GM19043 (cell line): Measurements from ENCODE around the gene FAU.
A peak's percentile ranks its signal among the peaks of the same experiment; 100 is the strongest.
"Not testable (repeated sequence)": the region's sequence is repeated elsewhere in the genome, so short reads cannot be mapped to it uniquely, and the experiment has no call there.

Source experiments
- ATAC-seq: cut with Tn5 transposase; IDR thresholded peaks from one replicate; pipeline ENCODE4 v1.9.1; 2021; ENCODE audit warnings: low read depth; ENCODE audit not compliant: unreplicated experiment

FAU gene

GRCh38 chr11:65124480-65125196 lies 2.7 kb upstream of the FAU start:
- no peak for ATAC-seq

- ATAC-seq: no peak
Observed at GRCh38 chr11:65121447-65121864, 478 bp downstream of the FAU start.

- no peak for ATAC-seq
Observed at GRCh38 chr11:65120831-65121230, 1.1 kb downstream of the FAU start.

- no peak for ATAC-seq
Observed at GRCh38 chr11:65119670-65119995, 2.3 kb downstream of the FAU start.

DNA sequence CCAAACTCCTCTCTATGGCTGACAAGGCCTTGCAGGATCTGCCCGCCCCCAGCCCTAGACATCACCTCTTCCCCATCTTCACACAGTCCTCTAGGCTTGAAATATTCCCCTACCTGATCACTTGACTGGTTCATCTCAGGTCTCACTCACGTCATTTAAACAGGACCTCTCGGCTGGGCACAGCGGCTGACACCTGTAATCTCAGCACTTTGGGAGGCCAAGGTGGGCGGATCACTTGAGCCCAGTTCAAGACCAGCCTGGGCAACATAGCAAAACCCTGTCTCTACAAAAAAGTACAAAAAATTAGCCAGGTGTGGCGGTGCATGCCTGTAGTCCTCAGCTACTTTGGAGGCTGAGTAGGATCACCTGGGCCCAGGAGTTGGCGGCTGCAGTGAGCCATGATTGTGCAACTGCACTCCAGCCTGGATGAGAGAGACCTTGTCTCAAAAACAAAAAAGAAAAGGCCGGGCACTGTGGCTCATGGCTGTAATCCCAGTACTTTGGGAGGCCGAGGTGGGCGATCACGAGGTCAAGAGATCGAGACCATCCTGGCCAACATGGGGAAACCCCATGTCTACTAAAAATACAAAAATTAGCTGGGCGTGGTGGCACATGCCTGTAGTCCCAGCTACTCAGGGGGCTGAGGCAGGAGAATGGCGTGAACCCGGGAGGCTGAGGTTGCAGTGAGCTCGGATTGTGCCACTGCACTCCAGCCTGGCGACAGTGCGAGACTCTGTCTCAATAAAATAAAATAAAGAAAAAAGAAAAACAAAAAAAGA lies 2.9 kb downstream of the FAU start:
- ATAC-seq: not testable (repeated sequence)

DNA sequence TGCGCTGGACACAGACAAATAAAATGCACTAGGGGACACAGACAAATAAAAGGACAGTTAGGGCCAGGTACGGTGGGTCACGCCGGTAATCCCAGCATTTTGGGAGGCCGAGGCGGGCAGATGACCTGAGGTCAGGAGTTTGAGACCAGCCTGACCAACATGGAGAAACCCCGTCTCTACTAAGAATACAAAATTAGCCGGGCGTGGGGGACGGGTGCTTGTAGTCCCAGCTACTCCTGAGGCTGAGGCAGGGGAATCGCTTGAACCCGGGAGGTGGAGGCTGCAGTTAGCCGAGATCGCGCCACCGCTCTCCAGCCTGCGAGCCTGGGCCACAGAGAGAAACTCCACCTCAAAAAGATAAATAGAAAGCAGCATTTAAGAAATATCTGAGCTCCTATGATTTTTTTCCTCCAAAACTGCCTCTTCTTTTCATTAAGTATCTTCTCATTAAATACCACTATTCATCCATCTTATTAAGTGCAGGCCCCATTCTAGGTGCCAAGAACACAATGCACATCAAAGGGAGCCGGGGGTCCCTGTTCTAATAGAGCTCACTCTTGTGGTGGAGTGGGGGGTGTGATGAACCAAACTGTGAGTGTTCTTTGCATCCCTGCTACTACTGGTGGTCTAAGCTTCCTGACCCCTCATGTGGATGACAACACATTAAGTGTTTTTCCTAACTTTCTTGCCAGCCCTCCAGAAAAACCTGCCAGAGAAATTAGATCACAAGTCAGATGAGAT lies 3.7 kb downstream of the FAU start:
- ATAC-seq: no peak

DNA sequence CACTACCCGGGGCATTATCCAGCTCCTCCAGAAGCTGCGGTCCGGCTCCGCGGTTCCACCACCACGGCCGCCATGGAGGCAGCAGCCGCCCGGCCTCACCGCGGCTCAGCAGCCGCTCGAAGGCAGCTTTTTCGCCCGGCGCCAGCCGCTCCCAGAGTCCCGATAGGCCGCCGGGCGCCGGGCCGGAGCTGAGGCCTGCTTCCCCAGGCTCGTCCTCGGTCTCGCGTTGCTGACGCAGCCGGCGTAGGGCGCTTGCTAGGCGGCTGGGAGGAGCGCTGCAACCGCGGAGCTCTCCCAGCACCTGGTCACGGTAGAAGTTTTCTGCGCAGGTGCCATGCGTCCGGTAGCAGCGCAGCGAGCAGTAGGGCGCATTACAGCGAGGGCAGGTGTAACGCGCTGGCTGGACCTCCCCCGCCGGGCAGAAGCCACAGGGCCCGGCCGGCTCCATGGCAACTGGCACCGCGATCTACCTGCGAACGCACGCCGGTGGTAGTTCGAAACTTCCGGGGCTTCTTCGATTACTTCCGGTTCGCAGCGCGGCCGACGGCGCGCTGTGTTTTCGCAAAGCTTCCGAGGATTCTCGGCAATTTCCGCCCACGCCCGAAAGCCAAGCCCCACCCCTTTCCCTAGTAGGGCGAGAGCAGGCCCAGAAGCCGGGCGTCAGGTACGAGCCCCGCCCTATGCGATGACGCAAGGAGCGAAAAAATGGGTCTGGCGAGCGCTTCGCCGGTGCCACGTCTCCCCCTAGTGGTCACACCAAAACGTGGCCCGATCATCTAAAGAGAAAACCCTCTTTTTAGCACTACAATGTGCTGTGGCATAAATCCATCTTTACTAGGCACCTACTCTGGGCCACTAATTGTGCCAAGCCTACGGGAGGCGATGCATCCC lies 4.5 kb downstream of the FAU start, which contains the start of gene ZNHIT2:
Gene ZNHIT2, minus strand, starts transcription at position 496 of the 891 bp plus-strand sequence. Its CDS starts 48 bp downstream, at position 448.
- ATAC-seq: peak; percentile 62

- ATAC-seq: no peak
Observed at GRCh38 chr11:65116370-65117205, 5.3 kb downstream of the FAU start.

GRCh38 chr11:65115361-65116082 lies 6.4 kb downstream of the FAU start:
- no peak for ATAC-seq

GRCh38 chr11:65114538-65115171 lies 7.3 kb downstream of the FAU start:
- ATAC-seq: no peak

- ATAC-seq: no peak
Observed at GRCh38 chr11:65113839-65114238, 8.1 kb downstream of the FAU start.

- no peak for ATAC-seq
Observed at GRCh38 chr11:65113361-65113756, 8.6 kb downstream of the FAU start.

DNA sequence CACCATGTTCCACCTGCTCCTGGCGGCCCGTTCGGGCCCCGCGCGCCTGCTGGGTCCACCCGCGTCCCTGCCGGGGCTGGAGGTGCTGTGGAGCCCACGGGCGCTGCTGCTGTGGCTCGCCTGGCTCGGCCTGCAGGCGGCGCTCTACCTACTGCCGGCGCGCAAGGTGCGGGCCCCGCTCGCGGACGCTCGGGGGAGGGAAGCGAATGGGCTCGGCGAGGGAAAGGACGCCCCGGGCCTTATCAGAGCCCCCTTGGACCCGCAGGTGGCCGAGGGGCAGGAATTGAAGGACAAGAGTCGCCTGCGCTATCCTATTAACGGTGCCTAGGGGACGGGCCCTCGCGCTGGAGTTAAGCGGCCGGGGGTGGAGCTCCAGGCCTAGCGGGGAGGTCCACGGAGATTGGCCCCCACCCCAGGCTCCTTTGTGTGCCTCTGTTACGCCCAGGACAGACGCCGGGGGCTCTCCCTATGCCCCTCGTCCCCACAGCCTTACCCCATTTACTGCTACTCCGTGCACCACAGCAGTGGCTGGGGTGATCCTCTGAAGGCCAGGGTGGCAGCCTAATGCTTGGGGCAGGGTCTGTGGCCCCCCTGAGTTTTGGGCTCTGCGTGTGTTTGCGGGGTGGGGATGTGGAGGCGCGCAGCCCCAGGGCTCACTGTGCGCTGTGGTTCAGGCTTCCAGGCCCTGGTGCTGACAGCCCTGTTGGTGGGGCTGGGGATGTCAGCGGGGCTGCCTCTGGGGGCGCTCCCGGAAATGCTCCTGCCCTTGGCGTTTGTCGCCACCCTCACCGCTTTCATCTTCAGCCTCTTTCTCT lies 9.2 kb downstream of the FAU start:
- ATAC-seq: no peak

GRCh38 chr11:65111744-65112545 lies 10.0 kb downstream of the FAU start, which contains the start of gene TM7SF2:
TSS of gene TM7SF2 (plus strand) at chr11:65111872. CDS start at chr11:65112016, 144 bp downstream.
- ATAC-seq: peak; percentile 57

DNA sequence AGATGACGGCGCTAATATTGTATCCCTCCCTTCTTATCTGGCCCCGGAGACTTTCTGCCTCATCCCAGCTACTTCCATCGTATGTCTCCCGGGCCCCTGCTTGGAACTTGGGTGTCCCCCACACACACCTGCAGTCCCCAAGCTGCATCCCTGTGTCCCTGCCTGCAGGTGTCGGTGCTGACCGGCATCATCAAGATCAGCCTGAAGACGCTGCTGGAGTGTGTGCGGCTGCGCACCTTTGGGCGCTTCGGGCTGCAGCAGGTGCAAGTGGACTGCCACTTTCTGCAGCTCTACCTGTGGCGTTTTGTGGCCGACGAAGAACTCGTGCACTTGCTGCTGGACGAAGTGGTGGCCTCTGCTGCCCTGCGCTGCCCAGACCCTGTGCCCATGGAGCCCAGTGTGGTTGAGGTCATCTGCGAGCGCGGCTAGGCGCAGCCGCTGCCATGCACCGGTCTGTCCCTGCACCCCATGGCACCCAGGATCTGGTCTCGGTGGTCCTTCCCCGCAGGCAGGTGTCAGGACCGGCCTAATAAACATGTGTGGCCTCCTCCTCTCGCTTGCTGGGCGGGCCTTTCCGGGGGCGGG lies 10.7 kb downstream of the FAU start:
- ATAC-seq: no peak

DNA sequence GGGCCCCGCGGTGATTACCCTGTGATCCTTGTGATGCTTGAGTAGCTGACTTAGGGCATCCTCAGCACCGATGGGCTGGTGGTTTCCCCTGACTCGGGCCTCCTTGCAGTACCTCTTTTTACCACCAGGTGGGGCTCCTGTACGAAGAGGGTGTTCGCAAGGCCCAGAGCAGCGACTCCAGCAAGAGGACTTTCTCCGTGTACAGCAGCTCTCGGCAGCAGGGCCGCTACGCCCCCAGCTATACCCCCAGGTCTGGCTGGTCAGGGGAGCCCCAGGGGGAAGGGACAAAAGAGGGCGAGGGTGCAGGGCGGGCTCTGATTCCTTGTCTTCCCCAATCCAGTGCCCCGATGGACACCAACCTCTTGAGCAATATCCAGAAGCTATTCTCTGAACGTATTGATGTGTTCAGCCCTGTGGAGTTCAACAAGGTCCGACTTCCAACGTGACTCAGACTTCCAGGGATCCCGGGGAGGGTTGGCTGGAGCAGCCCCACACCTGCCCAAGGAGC lies 11.5 kb downstream of the FAU start:
- ATAC-seq: no peak
